Panc1 (cell line): Measurements from ENCODE around the gene OR51V1. TPM values are rescaled to one million over a fixed set of nuclear protein-coding genes. Genes with fewer than 3 reads are reported as not detected.

Experiments used
- ATAC-seq: fragments of 200-7000 bp; cut with Tn5 transposase; 2 replicates; pipeline ENCODE4 v1.9.1; 2020; ENCODE audit warnings: mild to moderate bottlenecking, moderate library complexity
- BruUV-seq: library from RNA; stranded (reverse); fragments of 400-500 nt; replicated peaks from 2 replicates; lab custom pipeline; 2021; lab: Mats Ljungman, UMichigan
- CTCF ChIA-PET: fragments of 300-600 bp; sonication (Branson Sonifier 250); formaldehyde crosslinking; loops from one replicate; lab custom pipeline; 2022; ENCODE audit warnings: antibody characterized with exemption; lab: Charles Lee
- POLR2A ChIA-PET: fragments of 300-600 bp; sonication (Branson Sonifier 250); formaldehyde crosslinking; loops from one replicate; lab custom pipeline; 2022; ENCODE audit warnings: antibody characterized with exemption; lab: Charles Lee
- DNase-seq: peaks from one replicate; pipeline ENCODE4 v3.0.0-alpha.2; 2010; ENCODE audit warnings: low read depth, low spot score
- H3K27ac ChIP-seq: 2 replicates; pipeline ENCODE4 v1.5.1; 2011; ENCODE audit warnings: mild to moderate bottlenecking, low read length, inconsistent platforms
- H3K27me3 ChIP-seq: fragments of 200-500 bp; sonication (Bioruptor generic); 2 replicates; pipeline ENCODE4 v1.6.0; 2014; ENCODE audit warnings: low read length, inconsistent platforms; ENCODE audit not compliant: control insufficient read depth, insufficient read depth
- H3K36me3 ChIP-seq: fragments of 200-500 bp; sonication (Bioruptor generic); 2 replicates; pipeline ENCODE4 v1.5.1; 2014; ENCODE audit warnings: inconsistent platforms, mild to moderate bottlenecking, low read length, moderate library complexity; ENCODE audit not compliant: control insufficient read depth, insufficient read depth
- H3K4me1 ChIP-seq: 2 replicates; pipeline ENCODE4 v1.5.1; 2011; ENCODE audit warnings: inconsistent platforms, mild to moderate bottlenecking, low read length, moderate library complexity; ENCODE audit not compliant: control insufficient read depth, insufficient read depth
- H3K4me3 ChIP-seq, 2 experiments: 2 replicates each; pipeline ENCODE4 v1.5.1; 2011 to 2012; ENCODE audit warnings: low read depth in 2 of 2, low read length in 2 of 2, mild to moderate bottlenecking in 2 of 2, inconsistent platforms in 1 of 2, moderate library complexity in 1 of 2
- H3K9me3 ChIP-seq: fragments of 200-500 bp; sonication (Bioruptor generic); 2 replicates; pipeline ENCODE4 v1.5.1; 2014; ENCODE audit warnings: low read depth, mild to moderate bottlenecking, inconsistent platforms, low read length, moderate library complexity; ENCODE audit not compliant: control insufficient read depth, insufficient read depth
- CTCF ChIP-seq: fragments of 450-650 bp; IDR thresholded peaks from 2 replicates; pipeline ENCODE4 v1.5.1; 2017; ENCODE audit warnings: mild to moderate bottlenecking
- POLR2AphosphoS5 ChIP-seq: IDR thresholded peaks from 2 replicates; pipeline ENCODE4 v1.6.1; 2012; ENCODE audit warnings: mild to moderate bottlenecking, low read depth, low read length, moderate library complexity
- SIN3A ChIP-seq: IDR thresholded peaks from 2 replicates; pipeline ENCODE4 v1.6.1; 2012; ENCODE audit warnings: low read depth, mild to moderate bottlenecking, low read length, moderate library complexity, borderline replicate concordance; ENCODE audit not compliant: insufficient read depth
- TCF7L2 ChIP-seq: IDR thresholded peaks from 2 replicates; pipeline ENCODE4 v1.6.1; 2011; ENCODE audit warnings: mild to moderate bottlenecking, low read depth, low read length, inconsistent platforms
- in situ Hi-C: cut with HindIII; loops from 2 replicates; pipeline ENCODE4 v1.10.0; 2016; ENCODE audit warnings: low sequenced_read_pairs, low pct_unique_long_range_greater_than_20kb
- intact Hi-C: fragments of 100-400 bp; cut with micrococcal nuclease; formaldehyde crosslinking; loops from one replicate; pipeline ENCODE4 v1.10.0; 2022; ENCODE audit not compliant: unreplicated experiment
- total RNA-seq: library from RNA; stranded (reverse); gene quantifications from one replicate; pipeline ENCODE4 v1.2.1, GENCODE V29; 2021; ENCODE audit not compliant: unreplicated experiment
- TF ChIP-seq, protein P1 (sequence below), 2 experiments: IDR thresholded peaks; 2 replicates each; pipeline ENCODE4 v1.6.1; 2011 to 2012; ENCODE audit warnings: low read depth in 2 of 2, control low read depth in 1 of 2, low read length in 1 of 2, mild to moderate bottlenecking in 1 of 2, moderate library complexity in 1 of 2; ENCODE audit not compliant: insufficient read depth in 1 of 2

Gene OR51V1
- total RNA-seq, 1 experiment from 2014 or later, result not detected

GRCh38 chr11:5230266-5230665 is 29.8 kb upstream of the OR51V1 start:
- POLR2A ChIA-PET, result no interaction called here
- no peaks in the 10 kb centered on the region for H3K9me3 ChIP-seq
- BruUV-seq, result no TSS peak
- in situ Hi-C loops, result no loop called here
- CTCF ChIA-PET, result no interaction called here
- H3K4me1 ChIP-seq, result no peaks in the 10 kb centered on the region
- TF ChIP-seq POLR2AphosphoS5, result no peak
- no peak for TF ChIP-seq CTCF
- no peak for TF ChIP-seq TCF7L2
- no peak for TF ChIP-seq SIN3A
- TF ChIP-seq, protein P1, sequence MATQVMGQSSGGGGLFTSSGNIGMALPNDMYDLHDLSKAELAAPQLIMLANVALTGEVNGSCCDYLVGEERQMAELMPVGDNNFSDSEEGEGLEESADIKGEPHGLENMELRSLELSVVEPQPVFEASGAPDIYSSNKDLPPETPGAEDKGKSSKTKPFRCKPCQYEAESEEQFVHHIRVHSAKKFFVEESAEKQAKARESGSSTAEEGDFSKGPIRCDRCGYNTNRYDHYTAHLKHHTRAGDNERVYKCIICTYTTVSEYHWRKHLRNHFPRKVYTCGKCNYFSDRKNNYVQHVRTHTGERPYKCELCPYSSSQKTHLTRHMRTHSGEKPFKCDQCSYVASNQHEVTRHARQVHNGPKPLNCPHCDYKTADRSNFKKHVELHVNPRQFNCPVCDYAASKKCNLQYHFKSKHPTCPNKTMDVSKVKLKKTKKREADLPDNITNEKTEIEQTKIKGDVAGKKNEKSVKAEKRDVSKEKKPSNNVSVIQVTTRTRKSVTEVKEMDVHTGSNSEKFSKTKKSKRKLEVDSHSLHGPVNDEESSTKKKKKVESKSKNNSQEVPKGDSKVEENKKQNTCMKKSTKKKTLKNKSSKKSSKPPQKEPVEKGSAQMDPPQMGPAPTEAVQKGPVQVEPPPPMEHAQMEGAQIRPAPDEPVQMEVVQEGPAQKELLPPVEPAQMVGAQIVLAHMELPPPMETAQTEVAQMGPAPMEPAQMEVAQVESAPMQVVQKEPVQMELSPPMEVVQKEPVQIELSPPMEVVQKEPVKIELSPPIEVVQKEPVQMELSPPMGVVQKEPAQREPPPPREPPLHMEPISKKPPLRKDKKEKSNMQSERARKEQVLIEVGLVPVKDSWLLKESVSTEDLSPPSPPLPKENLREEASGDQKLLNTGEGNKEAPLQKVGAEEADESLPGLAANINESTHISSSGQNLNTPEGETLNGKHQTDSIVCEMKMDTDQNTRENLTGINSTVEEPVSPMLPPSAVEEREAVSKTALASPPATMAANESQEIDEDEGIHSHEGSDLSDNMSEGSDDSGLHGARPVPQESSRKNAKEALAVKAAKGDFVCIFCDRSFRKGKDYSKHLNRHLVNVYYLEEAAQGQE (IDR thresholded peaks at IDR 0.05; ENCODE audit: insufficient read depth in 1 of 2, low read depth in 2 of 2, low read length in 1 of 2), result no peak
- no peaks in the 10 kb centered on the region for H3K36me3 ChIP-seq
- DNase-seq (no peak), ATAC-seq (no peak)
- H3K27me3 ChIP-seq, result no peaks in the 10 kb centered on the region
- intact Hi-C loops, result no loop called here
- no peak overlapping the region for H3K4me3 ChIP-seq
- no peak overlapping the region for H3K27ac ChIP-seq

DNA sequence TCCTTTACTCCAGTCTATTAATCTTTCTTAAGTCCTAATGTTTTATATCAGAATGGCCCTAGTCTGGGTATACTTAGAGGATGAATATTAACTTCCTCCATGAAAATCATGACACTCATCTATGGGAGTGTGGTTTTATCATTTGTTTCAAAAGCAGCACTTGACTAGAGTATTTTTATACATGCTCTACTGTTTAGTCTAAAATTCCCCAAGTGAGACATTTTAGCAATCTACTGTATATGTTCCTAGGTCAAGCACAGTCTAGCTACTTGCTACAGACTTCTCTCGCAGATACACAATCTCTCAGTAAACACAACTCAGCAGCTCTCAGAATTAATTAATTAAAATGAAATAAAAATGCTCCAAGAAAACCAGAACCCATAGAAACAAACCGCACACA is 29.3 kb upstream of the OR51V1 start:
- ChIA-PET CTCF (no interaction called here), POLR2A (no interaction called here)
- ATAC-seq (no peak), DNase-seq (no peak)
- TF ChIP-seq POLR2AphosphoS5 (no peak), CTCF (no peak), SIN3A (no peak), TCF7L2 (no peak)
- TF ChIP-seq, protein P1 (IDR thresholded peaks at IDR 0.05; ENCODE audit: insufficient read depth in 1 of 2, low read depth in 2 of 2, low read length in 1 of 2), result no peak
- Histone ChIP-seq H3K36me3 (no peaks in the 10 kb centered on the region), H3K27ac (no peak overlapping the region), H3K4me1 (no peaks in the 10 kb centered on the region), H3K27me3 (no peaks in the 10 kb centered on the region), H3K9me3 (no peaks in the 10 kb centered on the region), H3K4me3 (no peak overlapping the region)
- in situ Hi-C loops, result no loop called here
- intact Hi-C loops, result no loop called here
- no TSS peak for BruUV-seq
